HL-60 (cell line): ENCODE data around the gene DOCK2.

ENCODE experiments used
- CTCF ChIP-seq: IDR thresholded peaks from one replicate; pipeline ENCODE4 v1.5.1; 2011; ENCODE audit warnings: low read length, control low read depth, inconsistent platforms; ENCODE audit not compliant: insufficient read depth
- GABPA ChIP-seq: IDR thresholded peaks from 2 replicates; pipeline ENCODE4 v1.6.1; 2012; ENCODE audit warnings: low read depth
- POLR2AphosphoS5 ChIP-seq: IDR thresholded peaks from 2 replicates; pipeline ENCODE4 v1.6.1; 2012; ENCODE audit warnings: low read depth
- REST ChIP-seq: IDR thresholded peaks from 2 replicates; pipeline ENCODE4 v1.6.1; 2012; ENCODE audit warnings: low read depth; ENCODE audit not compliant: insufficient replicate concordance
- SPI1 ChIP-seq: IDR thresholded peaks from 2 replicates; pipeline ENCODE4 v1.6.1; 2012; ENCODE audit warnings: low read depth, mild to moderate bottlenecking, borderline replicate concordance

- no peak for TF ChIP-seq CTCF
- no peak for TF ChIP-seq GABPA
- TF ChIP-seq REST = no peak
- TF ChIP-seq POLR2AphosphoS5 = no peak
- no peak for TF ChIP-seq SPI1
Measured at GRCh38 chr5:169649486-169649885, 12.4 kb downstream of the DOCK2 start.
